Posterior cingulate gyrus (tissue), 11 donors: ENCODE measurements around the gene NOVA1.

ENCODE experiments used
- DNase-seq, 10 donors: peaks; one replicate each; pipeline versions ENCODE4 v3.0.0 to v3.0.0-alpha.2; 2020 to 2021; ENCODE audit warnings: mixed read lengths in 3 of 10
- intact Hi-C: fragments of 100-400 bp; cut with DNase I; formaldehyde crosslinking; loops from one replicate; pipeline ENCODE4 v1.15.1; 2023

Gene NOVA1

GRCh38 chr14:26466862-26467261 lies 131.0 kb downstream of the NOVA1 start:
- intact Hi-C loops: no loop called here
- DNase-seq: no peak

- intact Hi-C loops: no loop called here
- no peak for DNase-seq
Measured at GRCh38 chr14:26463136-26463535, 134.7 kb downstream of the NOVA1 start.

GRCh38 chr14:26454105-26454504 lies 143.7 kb downstream of the NOVA1 start:
- intact Hi-C loops: no loop called here
- DNase-seq: no peak

- DNase-seq: peak in 1 of 10 donors; percentile 83
- intact Hi-C loops: no loop called here
Measured at GRCh38 chr14:26448181-26448855, 149.5 kb downstream of the NOVA1 start.

- no peak for DNase-seq
- intact Hi-C loops: no loop called here
Measured at GRCh38 chr14:26444822-26445221, 153.0 kb downstream of the NOVA1 start.

- intact Hi-C loops: no loop called here
- no peak for DNase-seq
Measured at GRCh38 chr14:26443654-26444053, 154.2 kb downstream of the NOVA1 start.

GRCh38 chr14:26429205-26429604 lies 168.6 kb downstream of the NOVA1 start:
- intact Hi-C loops: no loop called here
- DNase-seq: no peak

GRCh38 chr14:26427097-26427496 lies 170.7 kb downstream of the NOVA1 start:
- no peak for DNase-seq
- intact Hi-C loops: no loop called here

GRCh38 chr14:26424537-26424936 lies 173.3 kb downstream of the NOVA1 start:
- DNase-seq: no peak
- intact Hi-C loops: no loop called here

GRCh38 chr14:26415618-26416123 lies 182.2 kb downstream of the NOVA1 start:
- intact Hi-C loops: no loop called here
- DNase-seq: peak in 2 of 10 donors; percentile 11 to 77

GRCh38 chr14:26414926-26415325 lies 182.9 kb downstream of the NOVA1 start:
- intact Hi-C loops: no loop called here

GRCh38 chr14:26414103-26414502 lies 183.7 kb downstream of the NOVA1 start:
- intact Hi-C loops: no loop called here
- DNase-seq: no peak

More at GRCh38 chr14:26414926-26415325, 182.9 kb downstream of the NOVA1 start:
- DNase-seq: no peak

- DNase-seq: no peak
- intact Hi-C loops: no loop called here
Measured at GRCh38 chr14:26412421-26412820, 185.4 kb downstream of the NOVA1 start.

GRCh38 chr14:26410189-26410685 lies 187.6 kb downstream of the NOVA1 start:
- intact Hi-C loops: no loop called here

GRCh38 chr14:26404927-26405326 lies 192.9 kb downstream of the NOVA1 start:
- no peak for DNase-seq
- intact Hi-C loops: no loop called here

More at GRCh38 chr14:26410189-26410685, 187.6 kb downstream of the NOVA1 start:
- DNase-seq: no peak

- intact Hi-C loops: no loop called here
- no peak for DNase-seq
Measured at GRCh38 chr14:26403760-26404159, 194.1 kb downstream of the NOVA1 start.

GRCh38 chr14:26402126-26402525 lies 195.7 kb downstream of the NOVA1 start:
- no peak for DNase-seq
- intact Hi-C loops: no loop called here

GRCh38 chr14:26401179-26401968 lies 196.5 kb downstream of the NOVA1 start:
- DNase-seq: peak in 1 of 10 donors; percentile 10
- intact Hi-C loops: no loop called here

- intact Hi-C loops: no loop called here
- no peak for DNase-seq
Measured at GRCh38 chr14:26400373-26400772, 197.5 kb downstream of the NOVA1 start.

GRCh38 chr14:26398616-26399015 lies 199.2 kb downstream of the NOVA1 start:
- intact Hi-C loops: loop anchor here (10.0 kb wide), 1 partner anchor 1156 kb away; no protein-coding TSS in a partner anchor
- DNase-seq: no peak
